HL-60/S4 treated with retinoic acid at 250 ng/mL for 4 days and 3 days (cell line): Measurements from ENCODE around the gene TUBGCP6.

Experiments used
- in situ Hi-C: fragments of 300-500 bp; cut with MboI; formaldehyde crosslinking; loops from 2 replicates; pipeline ENCODE4 v1.7.0; 2022; ENCODE audit warnings: low sequenced_read_pairs

The TUBGCP6 gene

DNA sequence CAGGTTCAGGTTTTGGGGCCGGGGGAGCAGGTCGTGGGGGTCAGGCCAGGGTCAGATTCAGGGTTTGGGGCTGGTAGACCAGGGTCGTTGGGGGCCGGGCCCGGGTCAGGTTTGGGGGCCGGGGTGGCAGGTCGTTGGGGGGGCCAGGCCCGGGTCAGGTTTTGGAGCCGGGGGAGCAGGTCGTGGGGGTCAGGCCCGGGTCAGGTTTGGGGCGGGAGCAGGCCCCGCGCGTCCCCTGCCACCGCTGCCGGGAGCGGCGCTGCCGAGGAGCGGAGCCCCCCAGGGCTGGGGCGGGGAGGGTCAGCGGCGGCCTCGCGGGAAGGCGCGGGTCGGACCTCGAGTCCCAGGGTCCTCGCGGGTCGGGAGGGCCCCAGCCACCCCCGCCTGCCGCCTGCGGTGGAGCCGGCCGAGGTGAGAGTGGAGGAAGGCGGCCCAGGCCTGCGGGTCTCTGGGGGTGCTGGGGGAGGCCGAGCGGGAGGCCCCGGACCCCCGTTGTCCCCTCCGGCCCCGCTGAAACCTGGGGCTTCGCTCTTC, 58.6 kb downstream of the TUBGCP6 start:
- in situ Hi-C loops, result no loop called here

DNA sequence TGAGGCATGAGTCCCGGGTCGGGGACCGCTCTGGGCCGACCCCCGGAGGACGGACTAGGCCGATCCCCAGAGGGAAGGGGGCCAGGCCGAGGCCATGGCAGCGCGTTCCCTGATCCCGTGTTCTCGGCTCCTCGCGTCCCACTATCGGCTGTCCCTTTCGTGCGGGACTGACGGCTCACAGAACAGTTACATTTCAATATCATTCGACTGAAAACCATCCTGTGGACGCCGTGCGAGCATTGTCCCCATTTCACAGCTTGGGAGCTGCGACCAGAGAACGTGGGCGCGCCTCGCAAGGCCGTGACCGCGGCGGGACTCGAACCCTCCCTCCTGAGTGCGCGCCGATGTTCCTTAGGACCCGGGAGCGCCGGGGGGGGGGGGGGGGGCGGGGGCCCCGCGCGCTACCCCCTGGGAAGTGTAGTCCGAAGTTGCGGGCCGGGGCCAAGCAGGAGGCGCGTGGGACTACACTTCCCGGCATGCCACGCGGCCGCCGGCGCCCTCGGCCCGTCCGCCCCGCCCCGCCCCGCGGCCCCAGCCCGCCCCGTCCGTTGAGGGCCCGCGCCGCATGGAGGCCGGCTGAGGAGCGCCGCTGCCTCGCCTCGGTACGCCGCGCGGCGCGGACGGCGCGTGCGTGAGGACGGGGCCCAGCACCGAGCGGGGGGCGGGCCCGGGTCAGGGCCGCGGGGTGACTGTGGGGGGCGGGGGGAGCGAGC, 59.3 kb downstream of the TUBGCP6 start, which contains the start of gene TRABD:
TSS of gene TRABD (plus strand) at position 539 of the 713 bp plus-strand sequence. CDS start 7,148 bp downstream, outside the sequence.
- in situ Hi-C loops, result no loop called here

- in situ Hi-C loops, result no loop called here
Observed at GRCh38 chr22:50184902-50185374, 59.9 kb downstream of the TUBGCP6 start.

DNA sequence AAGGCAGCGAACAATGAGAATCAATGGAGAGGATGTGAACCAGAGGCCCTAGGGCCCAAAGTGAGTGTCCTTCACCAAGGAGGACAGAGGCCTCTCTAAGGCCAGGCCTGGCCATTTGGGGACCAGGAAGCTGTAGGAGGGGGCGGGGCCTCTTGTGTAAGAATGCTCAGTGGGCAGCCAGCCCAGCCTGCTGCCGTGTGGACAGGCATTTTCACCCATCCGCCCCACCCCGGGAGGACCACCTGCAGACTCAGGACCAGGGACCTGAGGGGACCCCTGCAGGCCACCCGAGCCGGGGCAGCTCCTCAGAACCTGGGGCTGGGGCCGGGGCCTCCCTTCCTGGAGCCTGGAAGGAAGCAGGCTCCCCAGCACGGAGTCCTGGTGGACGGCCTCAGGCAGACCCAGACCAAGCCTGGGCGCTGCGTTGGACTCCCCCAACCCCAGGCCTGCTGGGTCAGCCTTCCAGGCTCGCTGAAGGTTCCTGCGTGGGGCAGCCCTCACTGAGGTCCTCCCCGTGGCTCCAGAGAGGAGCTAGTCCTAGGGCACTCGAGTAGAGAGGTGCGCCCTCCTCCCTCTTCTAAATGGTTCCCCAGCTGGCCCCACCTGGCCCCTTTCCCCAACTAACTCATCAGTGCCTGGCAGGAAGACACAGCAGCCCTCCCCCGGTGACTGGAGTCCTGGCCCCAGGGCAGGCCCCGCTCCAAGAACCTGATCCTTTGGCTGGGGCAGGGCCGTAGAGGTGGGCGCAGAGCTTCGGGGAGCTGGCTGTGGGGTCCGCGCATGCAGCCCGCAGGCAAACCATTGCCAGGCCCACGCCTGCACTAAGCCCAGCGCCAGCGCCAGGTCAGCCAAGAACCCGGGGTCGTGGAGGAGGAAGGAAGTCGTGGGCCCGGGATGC, 60.6 kb downstream of the TUBGCP6 start:
- in situ Hi-C loops, result no loop called here

- in situ Hi-C loops, result no loop called here
Observed at GRCh38 chr22:50183141-50183971, 61.5 kb downstream of the TUBGCP6 start.

GRCh38 chr22:50182176-50183081, 62.4 kb downstream of the TUBGCP6 start:
- in situ Hi-C loops, result no loop called here

DNA sequence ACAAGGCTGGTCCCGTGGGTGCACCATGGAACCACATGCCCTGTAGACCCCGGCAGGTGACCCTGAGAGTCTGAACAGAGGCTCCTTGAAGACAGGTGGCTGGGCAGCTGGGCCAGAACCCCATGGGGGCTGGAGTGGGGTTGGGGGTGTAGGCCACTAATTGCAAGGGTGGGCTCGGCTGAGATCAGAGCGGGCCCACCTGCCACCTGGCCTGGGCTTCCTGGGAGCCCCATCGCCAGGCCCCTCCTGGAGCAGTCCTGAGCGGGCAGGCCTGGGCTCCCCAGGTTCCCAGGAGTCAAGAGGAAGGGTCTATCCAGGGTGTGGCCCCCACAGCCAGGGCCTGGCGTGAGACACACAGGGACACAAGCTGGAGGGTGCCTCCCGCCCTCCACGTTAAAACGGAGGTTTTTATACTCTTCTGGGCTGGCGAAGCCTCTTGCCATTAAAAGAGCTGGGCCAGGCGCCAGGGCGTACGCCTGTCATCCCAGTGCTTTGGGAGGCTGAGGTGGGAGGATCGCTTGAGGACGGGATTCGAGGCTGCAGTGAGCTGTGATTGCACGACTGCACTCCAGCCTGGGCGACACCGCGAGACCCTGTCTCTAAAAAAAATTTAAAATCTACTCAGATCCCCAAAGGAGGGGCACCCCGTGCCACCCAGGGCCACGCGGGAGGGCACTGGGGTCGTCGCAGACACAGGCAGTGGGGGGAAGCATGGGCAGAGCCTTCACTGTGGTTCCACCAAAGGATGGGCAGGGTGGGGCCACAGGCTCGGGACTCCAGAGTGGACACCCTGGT, 63.9 kb downstream of the TUBGCP6 start:
- in situ Hi-C loops, result no loop called here

- in situ Hi-C loops, result no loop called here
Observed at GRCh38 chr22:50179937-50180726, 64.7 kb downstream of the TUBGCP6 start.

- in situ Hi-C loops, result no loop called here
Observed at GRCh38 chr22:50178871-50179869, 65.7 kb downstream of the TUBGCP6 start.

GRCh38 chr22:50178471-50178864, 66.4 kb downstream of the TUBGCP6 start:
- in situ Hi-C loops, result no loop called here

- in situ Hi-C loops, result no loop called here
Observed at GRCh38 chr22:50177537-50178470, 67.0 kb downstream of the TUBGCP6 start.

- in situ Hi-C loops, result no loop called here
Observed at GRCh38 chr22:50176850-50177536, 67.8 kb downstream of the TUBGCP6 start.

DNA sequence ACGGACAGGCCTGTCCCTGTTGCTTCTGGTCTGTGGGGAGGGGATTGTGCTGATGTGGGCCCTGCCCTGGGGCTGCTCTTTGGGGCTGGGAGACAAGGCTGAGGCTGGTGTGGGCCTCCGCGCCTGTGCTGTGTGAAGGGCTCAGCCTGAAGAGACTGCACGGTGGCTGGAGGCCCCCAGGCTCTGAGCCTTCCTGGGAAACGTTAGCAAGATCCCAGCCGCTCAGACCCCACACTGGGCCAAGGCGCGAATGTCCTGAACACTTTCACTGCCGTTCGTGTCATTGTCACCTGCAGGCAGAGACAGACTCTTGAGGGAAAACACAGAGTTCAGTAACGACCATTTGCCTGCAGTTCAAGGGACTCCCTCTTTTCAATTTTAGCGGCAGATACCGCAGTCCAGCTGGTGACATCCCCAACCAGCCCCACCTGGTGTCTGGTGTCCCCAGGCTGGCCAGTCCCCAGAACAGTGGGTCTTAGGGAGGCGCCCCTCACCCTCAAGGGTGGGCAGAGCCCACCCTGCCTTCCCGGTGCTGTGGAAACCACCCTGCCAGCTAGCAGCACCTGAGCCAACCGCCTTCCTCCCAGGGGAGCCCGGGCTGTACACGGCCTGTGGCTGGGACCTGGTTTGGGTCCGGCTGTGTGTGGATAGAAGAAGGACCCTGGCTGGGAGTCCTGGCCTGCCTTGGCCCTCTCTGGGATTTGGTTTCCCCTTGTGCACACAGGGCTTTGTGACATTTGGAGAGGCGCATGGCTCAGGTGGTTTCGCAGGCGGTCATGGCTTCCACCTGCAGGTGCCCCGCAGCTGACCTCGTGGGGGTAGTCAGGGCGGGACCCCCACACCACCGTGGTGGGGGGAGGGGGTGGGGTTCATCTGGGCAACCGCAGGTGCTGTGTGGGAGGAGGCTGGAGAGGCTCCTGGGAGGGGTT, 68.6 kb downstream of the TUBGCP6 start:
- in situ Hi-C loops, result no loop called here

DNA sequence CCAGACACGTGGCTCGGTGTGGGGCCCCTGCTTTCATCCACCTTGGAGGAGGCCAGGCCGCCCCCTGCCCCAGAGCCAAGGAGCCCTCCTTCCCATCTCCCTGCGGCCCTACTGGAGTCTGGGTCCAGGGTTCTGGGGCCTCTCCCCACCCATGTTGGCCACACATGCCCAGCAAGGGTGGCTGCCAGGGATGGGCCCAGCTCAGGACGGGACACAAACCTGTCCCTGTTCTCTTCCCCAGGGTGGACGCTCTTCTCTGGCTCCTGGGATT, 69.7 kb downstream of the TUBGCP6 start:
- in situ Hi-C loops, result no loop called here
